ENCODE data around the gene SLCO2B1.

DNA sequence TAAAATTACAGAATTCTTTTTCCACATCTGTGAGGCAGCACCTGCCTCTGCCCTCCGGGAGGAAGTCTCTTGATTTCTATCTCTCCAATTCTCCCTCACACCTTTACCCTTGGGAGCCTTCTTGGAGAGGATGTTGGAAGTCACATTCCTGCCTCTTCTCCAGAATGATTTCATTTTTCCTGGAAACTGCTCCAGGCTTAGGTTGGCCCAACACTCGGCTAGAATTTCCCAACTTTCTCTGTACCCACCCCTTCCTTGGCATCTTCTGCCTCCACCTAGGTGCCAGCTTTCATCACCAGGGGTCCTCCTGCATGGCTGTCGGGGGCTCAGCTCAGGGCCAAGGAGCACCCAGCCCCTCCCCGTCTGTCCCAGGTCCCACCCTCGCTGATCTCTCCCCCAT lies 43.2 kb downstream of the SLCO2B1 start:
- TF ChIP-seq, protein P1, sequence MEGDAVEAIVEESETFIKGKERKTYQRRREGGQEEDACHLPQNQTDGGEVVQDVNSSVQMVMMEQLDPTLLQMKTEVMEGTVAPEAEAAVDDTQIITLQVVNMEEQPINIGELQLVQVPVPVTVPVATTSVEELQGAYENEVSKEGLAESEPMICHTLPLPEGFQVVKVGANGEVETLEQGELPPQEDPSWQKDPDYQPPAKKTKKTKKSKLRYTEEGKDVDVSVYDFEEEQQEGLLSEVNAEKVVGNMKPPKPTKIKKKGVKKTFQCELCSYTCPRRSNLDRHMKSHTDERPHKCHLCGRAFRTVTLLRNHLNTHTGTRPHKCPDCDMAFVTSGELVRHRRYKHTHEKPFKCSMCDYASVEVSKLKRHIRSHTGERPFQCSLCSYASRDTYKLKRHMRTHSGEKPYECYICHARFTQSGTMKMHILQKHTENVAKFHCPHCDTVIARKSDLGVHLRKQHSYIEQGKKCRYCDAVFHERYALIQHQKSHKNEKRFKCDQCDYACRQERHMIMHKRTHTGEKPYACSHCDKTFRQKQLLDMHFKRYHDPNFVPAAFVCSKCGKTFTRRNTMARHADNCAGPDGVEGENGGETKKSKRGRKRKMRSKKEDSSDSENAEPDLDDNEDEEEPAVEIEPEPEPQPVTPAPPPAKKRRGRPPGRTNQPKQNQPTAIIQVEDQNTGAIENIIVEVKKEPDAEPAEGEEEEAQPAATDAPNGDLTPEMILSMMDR (IDR thresholded peaks at IDR 0.05), result no peak
- TF ChIP-seq POLR2A (IDR thresholded peaks at IDR 0.05), result no peak

Data from heart left ventricle (tissue), 13 donors.